Peyer's patch (tissue), 4 donors: ENCODE results near the gene ACSL1. TPM values are rescaled to one million over a fixed set of nuclear protein-coding genes. Genes with fewer than 3 reads are reported as not detected.
"Not testable (repeated sequence)": the region's sequence is repeated elsewhere in the genome, so short reads cannot be mapped to it uniquely, and the experiment has no call there.

Experiments used
- DNase-seq, 3 donors: peaks; one replicate each; pipeline ENCODE4 v3.0.0-alpha.2; 2017 to 2019
- H3K27ac ChIP-seq, 4 donors: fragments of 200-600 bp; sonication (generic); one replicate each; pipeline ENCODE4 v1.5.1; 2016 to 2019
- H3K27me3 ChIP-seq, 2 donors: fragments of 200-600 bp; sonication (generic); one replicate each; pipeline ENCODE4 v1.5.1; 2019
- H3K36me3 ChIP-seq, 3 donors: fragments of 200-600 bp; sonication (generic); one replicate each; pipeline ENCODE4 v1.5.1; 2016 to 2019
- H3K4me1 ChIP-seq, 4 donors: fragments of 200-600 bp; sonication (generic); one replicate each; pipeline ENCODE4 v1.5.1; 2016 to 2019
- H3K4me3 ChIP-seq, 4 donors: fragments of 200-600 bp; sonication (generic); 1 replicate in 3 of 4; 2 replicates in 1 of 4; pipeline ENCODE4 v1.5.1; 2016 to 2019; ENCODE audit warnings: mild to moderate bottlenecking in 1 of 4
- H3K9me3 ChIP-seq, 4 donors: fragments of 200-600 bp; sonication (generic); one replicate each; pipeline ENCODE4 v1.5.1; 2016 to 2019; ENCODE audit warnings: mild to moderate bottlenecking in 1 of 4
- CTCF ChIP-seq, 6 experiments: fragments of 450-650 bp in 4 of 6; fragments of 200-600 bp in 2 of 6; sonication (generic) in 1 of 6; IDR thresholded peaks; one replicate each; pipeline ENCODE4 v1.5.1; 2017 to 2019; ENCODE audit warnings: antibody characterized with exemption in 6 of 6, mild to moderate bottlenecking in 3 of 6, moderate library complexity in 1 of 6
- POLR2A ChIP-seq, 2 donors: fragments of 450-650 bp; IDR thresholded peaks; one replicate each; pipeline ENCODE4 v1.5.1; 2017; ENCODE audit warnings: antibody characterized with exemption in 2 of 2, mild to moderate bottlenecking in 2 of 2, moderate library complexity in 2 of 2
- total RNA-seq, 4 donors: library from RNA; depleted of rRNA; stranded (reverse); fragments of >200 nt; gene quantifications; one replicate each; pipeline ENCODE4 v1.1.0, GENCODE V29; 2016

ACSL1 gene
- total RNA-seq, 4 donors from 2014 or later: 14.9 to 23.1 (median 18.1) TPM

DNA sequence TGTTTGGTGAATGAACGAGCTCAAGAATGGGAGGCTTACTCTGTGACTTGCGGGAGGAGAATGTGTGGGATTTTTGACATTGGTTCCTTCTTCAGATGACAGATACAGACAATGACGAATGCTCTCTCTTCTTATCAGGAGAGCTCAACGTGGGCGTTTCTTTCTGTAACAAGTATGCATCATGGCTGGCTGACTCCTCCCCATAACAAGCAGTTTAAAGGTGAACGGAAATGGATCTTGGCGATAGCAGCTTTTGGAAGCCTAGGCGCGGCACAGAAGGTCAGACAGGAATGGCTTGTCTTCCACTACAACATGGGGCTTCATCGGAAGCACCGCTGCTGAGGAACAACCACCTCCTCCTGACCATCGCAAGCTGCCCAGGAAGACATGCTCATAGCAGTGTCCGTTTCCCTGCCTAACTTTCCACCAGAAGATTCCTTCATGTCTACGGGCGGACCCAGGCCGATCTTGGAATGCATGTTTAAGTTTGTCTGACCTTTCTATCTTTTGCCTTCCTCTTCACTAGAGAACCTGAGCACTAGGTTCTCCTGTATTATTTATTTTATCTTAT lies 18.3 kb upstream of the ACSL1 start:
- H3K4me1 ChIP-seq: no peaks in the 10 kb centered on the region
- H3K27me3 ChIP-seq: no peaks in the 10 kb centered on the region
- no peak for TF ChIP-seq CTCF (IDR thresholded peaks at IDR 0.05)
- no peak overlapping the region for H3K27ac ChIP-seq
- H3K4me3 ChIP-seq: no peak overlapping the region
- no peaks in the 10 kb centered on the region for H3K9me3 ChIP-seq
- no peak for DNase-seq
- no peaks in the 10 kb centered on the region for H3K36me3 ChIP-seq

GRCh38 chr4:184839075-184839399 lies 13.3 kb upstream of the ACSL1 start:
- not testable (repeated sequence) for H3K9me3 ChIP-seq, H3K4me1 ChIP-seq, H3K27ac ChIP-seq, H3K4me3 ChIP-seq, DNase-seq, H3K36me3 ChIP-seq, H3K27me3 ChIP-seq

DNA sequence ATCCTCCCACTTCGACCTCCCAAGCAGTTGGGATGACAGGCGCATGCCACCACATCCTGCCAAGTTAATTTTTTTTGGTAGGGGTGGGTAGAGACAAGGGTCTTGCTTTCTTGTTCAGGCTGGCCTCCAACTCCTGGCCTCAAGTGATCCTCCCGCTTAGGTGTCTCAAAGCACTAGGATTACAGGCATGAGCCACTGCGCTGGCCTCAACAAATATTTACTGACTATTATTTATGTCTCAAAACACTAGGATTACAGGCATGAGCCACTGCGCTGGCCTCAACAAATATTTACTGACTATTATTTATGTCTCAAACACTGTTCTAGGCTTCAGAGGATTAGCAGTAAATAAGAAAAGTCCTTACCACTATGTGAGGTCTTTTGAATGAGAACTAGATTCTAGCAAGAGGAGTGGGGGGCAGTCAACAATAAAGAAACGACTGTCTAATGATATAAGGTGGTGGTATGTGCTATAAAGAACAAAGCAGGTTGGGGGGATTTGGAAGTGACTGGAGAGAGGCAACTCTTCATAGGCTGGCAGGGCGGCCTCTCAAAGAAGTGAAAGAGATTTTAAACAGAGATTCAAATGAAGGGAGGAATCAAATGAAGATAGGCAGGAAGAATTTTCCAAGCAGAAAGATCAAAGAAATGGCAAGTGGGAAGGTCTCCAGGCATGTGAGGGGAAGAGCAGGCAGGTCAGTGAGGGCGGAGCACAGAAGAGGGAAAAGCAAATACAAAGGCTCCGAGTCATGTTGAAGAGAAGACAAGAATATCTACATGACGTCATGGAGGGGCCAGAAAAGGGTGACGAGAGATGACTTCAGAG lies 12.7 kb upstream of the ACSL1 start:
- no peak overlapping the region for H3K27ac ChIP-seq
- no peaks in the 10 kb centered on the region for H3K36me3 ChIP-seq
- H3K9me3 ChIP-seq: no peaks in the 10 kb centered on the region
- no peak for TF ChIP-seq POLR2A (IDR thresholded peaks at IDR 0.05)
- TF ChIP-seq CTCF (IDR thresholded peaks at IDR 0.05): no peak
- no peaks in the 10 kb centered on the region for H3K27me3 ChIP-seq
- DNase-seq: no peak
- no peak overlapping the region for H3K4me3 ChIP-seq
- H3K4me1 ChIP-seq: no peaks in the 10 kb centered on the region

GRCh38 chr4:184836613-184837012 lies 10.8 kb upstream of the ACSL1 start:
- Histone ChIP-seq H3K9me3 (no peaks in the 10 kb centered on the region), H3K4me3 (no peak overlapping the region), H3K27me3 (no peaks in the 10 kb centered on the region), H3K27ac (no peak overlapping the region), H3K36me3 (no peaks in the 10 kb centered on the region), H3K4me1 (no peaks in the 10 kb centered on the region)
- no peak for DNase-seq
- no peak for TF ChIP-seq POLR2A (IDR thresholded peaks at IDR 0.05)
- TF ChIP-seq CTCF (IDR thresholded peaks at IDR 0.05): no peak

DNA sequence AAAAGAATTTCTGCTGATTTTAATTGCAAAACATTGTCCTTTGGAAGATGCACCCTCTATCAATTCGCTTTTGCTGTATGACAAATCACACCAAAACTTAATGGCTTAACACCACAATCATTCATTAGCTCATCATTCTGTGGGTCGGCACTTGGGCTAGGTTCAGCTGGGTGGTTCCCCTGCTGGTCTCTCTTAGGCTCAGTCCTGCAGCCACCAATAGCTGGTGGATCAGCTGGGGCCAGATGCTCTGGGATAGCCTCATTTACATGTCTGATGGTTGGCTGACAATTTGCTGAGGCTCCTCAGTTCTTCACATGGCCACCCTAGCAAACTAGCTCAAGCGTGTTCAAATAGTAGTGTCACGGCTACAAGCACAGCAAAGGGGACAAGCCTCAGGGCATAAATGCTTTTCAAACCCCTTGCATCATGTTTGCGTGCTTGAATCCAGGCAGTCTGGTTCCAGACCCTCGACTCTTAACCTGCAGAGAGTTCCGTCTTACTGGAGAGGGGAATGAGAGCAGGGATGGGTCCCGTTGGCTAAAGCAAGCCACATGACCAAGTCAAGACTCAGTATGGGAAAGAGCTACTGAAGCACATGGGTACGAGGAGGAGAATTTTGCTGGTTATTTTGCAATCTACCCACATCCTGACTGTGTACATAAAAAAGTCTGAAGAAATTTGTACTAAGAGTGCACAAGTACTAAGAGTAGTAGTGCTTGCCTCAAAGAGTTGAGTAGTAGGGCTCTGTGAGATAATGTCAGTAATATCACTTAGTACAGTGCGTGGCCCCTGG lies 7.5 kb upstream of the ACSL1 start:
- Histone ChIP-seq H3K4me3 (no peak overlapping the region), H3K27ac (no peak overlapping the region), H3K9me3 (no peaks in the 10 kb centered on the region), H3K36me3 (no peaks in the 10 kb centered on the region), H3K4me1 (no peaks in the 10 kb centered on the region), H3K27me3 (no peaks in the 10 kb centered on the region)
- TF ChIP-seq CTCF (IDR thresholded peaks at IDR 0.05): no peak
- TF ChIP-seq POLR2A (IDR thresholded peaks at IDR 0.05): no peak
- DNase-seq: no peak

DNA sequence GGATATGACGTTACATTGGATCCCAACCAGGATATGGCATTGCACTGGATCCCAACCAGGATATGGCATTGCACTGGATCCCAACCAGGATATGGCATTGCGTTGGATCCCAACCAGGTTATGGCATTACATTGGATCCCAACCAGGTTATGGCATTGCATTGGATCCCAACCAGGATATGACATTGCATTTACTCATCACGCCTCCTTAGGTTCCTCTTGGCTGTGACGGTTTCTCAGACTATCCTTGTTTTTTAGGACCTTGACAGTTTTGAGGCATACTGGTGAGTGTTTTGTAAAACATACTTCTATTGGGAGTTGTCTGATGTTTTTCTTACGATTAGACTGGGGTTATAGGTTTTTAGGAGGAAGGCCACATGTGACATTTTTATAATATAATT lies 5.4 kb upstream of the ACSL1 start:
- Histone ChIP-seq H3K4me3 (no peak overlapping the region), H3K27ac (no peak overlapping the region), H3K36me3 (no peaks in the 10 kb centered on the region), H3K27me3 (no peaks in the 10 kb centered on the region), H3K9me3 (no peaks in the 10 kb centered on the region), H3K4me1 (peaks cover 0 to 6% (median 0%) of the 10 kb centered on the region in 4 donors)
- DNase-seq: no peak
- TF ChIP-seq CTCF (IDR thresholded peaks at IDR 0.05) (no peak), POLR2A (IDR thresholded peaks at IDR 0.05) (no peak)
